Measurements from ENCODE around the gene ADGRF5.

ADGRF5 gene

DNA sequence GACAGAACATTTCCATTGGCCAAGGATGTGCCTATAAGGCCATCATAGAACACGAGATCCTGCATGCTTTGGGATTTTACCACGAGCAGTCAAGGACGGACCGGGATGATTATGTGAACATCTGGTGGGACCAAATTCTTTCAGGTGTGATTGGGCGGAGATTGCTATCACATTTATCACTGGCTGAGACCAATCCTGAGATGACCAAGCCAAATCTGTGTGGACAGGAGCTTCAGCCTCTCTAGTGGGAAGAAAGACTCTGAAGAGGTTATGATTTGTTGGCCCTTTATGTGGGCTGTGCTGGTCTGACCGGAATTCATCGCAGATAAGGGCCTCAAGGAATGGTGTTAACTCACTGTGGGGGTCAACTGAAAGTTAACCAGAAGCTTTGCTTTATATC is 102.2 kb downstream of the ADGRF5 start:
- no peak for DNase-seq (ENCODE audit: low read depth in 2 of 2)

DNA sequence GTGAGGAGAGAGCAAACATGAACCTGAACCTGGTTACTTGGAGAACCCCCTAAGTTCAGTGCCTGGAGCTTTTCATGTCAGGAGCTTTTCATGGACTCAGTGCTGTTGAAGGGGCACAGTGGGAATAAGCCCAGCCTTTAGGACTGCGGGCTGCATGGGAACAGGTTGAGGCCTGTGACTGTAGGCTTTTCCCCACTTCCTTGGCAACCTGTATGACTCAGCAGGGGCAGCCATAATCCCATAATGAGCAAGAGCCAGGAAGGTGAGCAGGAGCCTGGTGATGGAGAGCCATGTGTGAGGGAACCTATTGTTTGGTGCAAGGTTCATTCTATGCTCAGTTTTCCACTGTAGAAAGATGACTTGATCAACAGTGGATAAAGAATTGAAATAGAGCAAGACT is 105.1 kb downstream of the ADGRF5 start:
- DNase-seq (ENCODE audit: low read depth in 2 of 2) = no peak

DNA sequence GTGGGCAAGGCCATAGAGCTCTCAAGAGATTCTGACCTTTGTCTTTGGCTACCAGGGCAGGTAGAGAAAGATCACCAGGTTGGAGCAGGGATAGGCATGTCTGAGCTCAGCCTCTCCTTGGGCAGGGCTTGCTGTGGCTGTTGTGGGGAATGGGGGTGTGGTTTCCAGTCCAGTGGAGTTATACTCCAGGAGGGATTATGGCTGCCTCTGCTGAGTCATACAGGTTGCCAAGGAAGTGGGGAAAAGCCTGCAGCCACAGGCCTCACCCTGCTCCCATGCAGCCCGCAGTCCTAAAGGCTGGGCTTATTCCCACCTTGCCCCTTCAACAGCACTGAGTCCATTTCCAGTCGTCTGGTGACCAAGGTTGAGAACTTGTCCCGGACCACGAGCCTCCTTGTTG is 106.6 kb downstream of the ADGRF5 start:
- no peak for DNase-seq (ENCODE audit: low read depth in 2 of 2)

DNA sequence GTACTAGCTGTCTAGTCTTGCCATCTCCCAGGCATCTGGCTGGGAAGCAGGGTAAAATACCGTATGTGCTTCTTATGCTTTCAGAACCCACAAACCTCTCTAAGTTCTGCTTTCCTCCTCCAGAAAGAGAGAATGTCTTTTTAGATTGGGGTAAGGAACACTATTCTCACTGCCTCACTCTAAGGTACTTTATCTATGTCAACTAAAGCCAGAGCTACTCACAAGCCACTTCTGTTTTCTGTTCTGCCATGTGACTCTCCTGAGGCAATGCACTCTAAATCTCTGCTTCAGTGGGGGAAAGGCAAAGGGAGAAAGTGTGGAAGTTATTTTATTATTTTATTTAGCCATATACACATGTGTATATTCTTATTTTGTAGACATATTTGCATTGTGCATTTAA is 112.9 kb downstream of the ADGRF5 start:
- DNase-seq (ENCODE audit: low read depth in 2 of 2) = no peak

Measured in fibroblast of skin of left quadriceps (primary cell).